B cell (primary cell): ENCODE results near the gene VKORC1L1. TPM values are rescaled to one million over a fixed set of nuclear protein-coding genes. Genes with fewer than 3 reads are reported as not detected.
"Not testable (repeated sequence)": the region's sequence is repeated elsewhere in the genome, so short reads cannot be mapped to it uniquely, and the experiment has no call there.

Source experiments
- ATAC-seq: fragments of 200-7000 bp; cut with Tn5 transposase; one replicate; pipeline ENCODE4 v1.10.0; 2021; ENCODE audit warnings: low read depth, mild to moderate bottlenecking, moderate number of reproducible peaks, moderate library complexity
- CTCF ChIA-PET: fragments of 350-600 bp; sonication (Branson Sonifier 250); formaldehyde crosslinking; loops from one replicate; lab custom pipeline; 2021; ENCODE audit warnings: antibody characterized with exemption, inconsistent platforms; lab: Charles Lee
- POLR2A ChIA-PET: fragments of 350-600 bp; sonication (Branson Sonifier 250); formaldehyde crosslinking; loops from one replicate; lab custom pipeline; 2021; ENCODE audit warnings: antibody characterized with exemption; lab: Charles Lee
- DNase-seq: peaks from one replicate; pipeline ENCODE4 v3.0.0; 2013
- H2AFZ ChIP-seq: 2 replicates; pipeline ENCODE4 v1.6.1; 2012; ENCODE audit warnings: mild to moderate bottlenecking, low read depth, low read length; ENCODE audit not compliant: insufficient read depth, poor library complexity, severe bottlenecking
- H3K27ac ChIP-seq, 2 donors: 1 replicate in 1 of 2; 2 replicates in 1 of 2; pipeline ENCODE4 v1.5.1; 2012 to 2013; ENCODE audit warnings: low read length in 2 of 2, mild to moderate bottlenecking in 2 of 2, moderate library complexity in 1 of 2
- H3K27me3 ChIP-seq, 4 experiments: fragments of 200-600 bp in 1 of 4; sonication (generic) in 1 of 4; replicated peaks in 1 of 4; 1 replicate in 2 of 4; 2 replicates in 2 of 4; pipeline versions ENCODE4 v1.6.1 to v1.7.0; 2013 to 2016; ENCODE audit warnings: low read length in 3 of 4, mild to moderate bottlenecking in 2 of 4, mixed read lengths in 1 of 4, moderate library complexity in 1 of 4; ENCODE audit not compliant: insufficient read depth in 4 of 4, control insufficient read depth in 3 of 4; ENCODE audit errors: control extremely low read depth in 1 of 4
- H3K36me3 ChIP-seq, 2 experiments: replicated peaks in 1 of 2; 1 replicate in 1 of 2; 2 replicates in 1 of 2; pipeline versions ENCODE4 v1.6.1 to v1.7.1; 2013; ENCODE audit warnings: low read length in 1 of 2; ENCODE audit not compliant: insufficient read depth in 2 of 2, control insufficient read depth in 1 of 2; ENCODE audit errors: control extremely low read depth in 1 of 2, extremely low read depth in 1 of 2
- H3K4me1 ChIP-seq, 2 donors: fragments of 200-600 bp in 1 of 2; sonication (generic) in 1 of 2; 1 replicate in 1 of 2; 2 replicates in 1 of 2; pipeline versions ENCODE4 v1.5.1 to v1.6.1; 2013 to 2017; ENCODE audit warnings: low read length in 2 of 2; ENCODE audit not compliant: control insufficient read depth in 2 of 2, insufficient read depth in 2 of 2
- H3K4me2 ChIP-seq: replicated peaks from 2 replicates; pipeline ENCODE3; 2012; ENCODE audit warnings: mild to moderate bottlenecking, low read depth, low read length; ENCODE audit not compliant: poor library complexity, severe bottlenecking
- H3K4me3 ChIP-seq, 5 experiments: fragments of 200-600 bp in 1 of 5; sonication (generic) in 1 of 5; 1 replicate in 3 of 5; 2 replicates in 2 of 5; pipeline versions ENCODE4 v1.5.1 to v1.7.0; 2011 to 2016; ENCODE audit warnings: low read length in 4 of 5, mild to moderate bottlenecking in 4 of 5, low read depth in 2 of 5, control low read depth in 1 of 5, moderate library complexity in 1 of 5; ENCODE audit not compliant: insufficient read depth in 1 of 5; ENCODE audit errors: control extremely low read depth in 1 of 5, extremely low read depth in 1 of 5
- H3K79me2 ChIP-seq: fragments of 200-600 bp; sonication (generic); one replicate; pipeline ENCODE4 v1.6.0; 2016; ENCODE audit warnings: low read length; ENCODE audit not compliant: control insufficient read depth, insufficient read depth
- H3K9ac ChIP-seq: fragments of 200-600 bp; sonication (generic); 2 replicates; pipeline ENCODE4 v1.6.1; 2017; ENCODE audit warnings: mild to moderate bottlenecking, low read length, moderate library complexity
- H3K9me3 ChIP-seq, 3 donors: one replicate each; pipeline versions ENCODE4 v1.6.1 to v1.7.1; 2013; ENCODE audit warnings: low read length in 2 of 3; ENCODE audit not compliant: control insufficient read depth in 2 of 3, insufficient read depth in 1 of 3; ENCODE audit errors: control extremely low read depth in 1 of 3
- H4K20me1 ChIP-seq: 2 replicates; pipeline ENCODE4 v1.6.0; 2012; ENCODE audit warnings: mild to moderate bottlenecking, low read length; ENCODE audit not compliant: insufficient read depth, control insufficient read depth, poor library complexity, severe bottlenecking
- H3K27ac Mint-ChIP-seq: one replicate; pipeline ENCODE4 v1.8.0; 2021; ENCODE audit warnings: mixed read lengths
- H3K27me3 Mint-ChIP-seq: one replicate; pipeline ENCODE4 v1.8.0; 2021; ENCODE audit warnings: mixed read lengths
- H3K4me1 Mint-ChIP-seq: one replicate; pipeline ENCODE4 v1.8.0; 2021; ENCODE audit warnings: mixed read lengths
- H3K4me3 Mint-ChIP-seq: one replicate; pipeline ENCODE4 v1.8.0; 2021; ENCODE audit warnings: mixed read lengths
- H3K9me3 Mint-ChIP-seq: one replicate; pipeline ENCODE4 v1.8.0; 2022; ENCODE audit warnings: mixed read lengths; ENCODE audit not compliant: insufficient read depth
- EZH2 ChIP-seq: IDR thresholded peaks from 2 replicates; pipeline ENCODE4 v1.6.1; 2012; ENCODE audit warnings: borderline replicate concordance, low read depth, mild to moderate bottlenecking, moderate library complexity, low read length; ENCODE audit not compliant: insufficient read depth, poor library complexity, severe bottlenecking
- WGBS: methylation state at CpG from one replicate; pipeline ENCODE4 v1.1.5; 2013; ENCODE audit warnings: missing lambda C conversion rate; ENCODE audit not compliant: insufficient coverage; 5-methylcytosine and 5-hydroxymethylcytosine counted together
- intact Hi-C: fragments of 100-400 bp; cut with micrococcal nuclease; formaldehyde crosslinking; loops from one replicate; pipeline ENCODE4 v1.10.0; 2022
- polyA plus RNA-seq: library from polyadenylated mRNA; depleted of rRNA; stranded (reverse); fragments of >200 nt; gene quantifications from 2 replicates; pipeline ENCODE4 v1.2.3, GENCODE V29; 2012
- total RNA-seq, 2 donors: library from RNA; stranded (reverse); fragments of 120-200 nt in 1 of 2; gene quantifications; 1 replicate in 1 of 2; 2 replicates in 1 of 2; pipeline versions ENCODE4 v1.2.3 to v1.2.4, GENCODE V29; 2013 to 2022
- TF ChIP-seq, protein P1 (sequence below): fragments of 200-600 bp; IDR thresholded peaks from one replicate; pipeline ENCODE4 v1.8.0; 2022; ENCODE audit warnings: antibody characterized with exemption, mild to moderate bottlenecking

VKORC1L1 gene
- total and polyA plus RNA-seq, 2 donors (not counting 1 experiment from before 2014, with no cell fraction given): 2.2 to 8.1 TPM

DNA sequence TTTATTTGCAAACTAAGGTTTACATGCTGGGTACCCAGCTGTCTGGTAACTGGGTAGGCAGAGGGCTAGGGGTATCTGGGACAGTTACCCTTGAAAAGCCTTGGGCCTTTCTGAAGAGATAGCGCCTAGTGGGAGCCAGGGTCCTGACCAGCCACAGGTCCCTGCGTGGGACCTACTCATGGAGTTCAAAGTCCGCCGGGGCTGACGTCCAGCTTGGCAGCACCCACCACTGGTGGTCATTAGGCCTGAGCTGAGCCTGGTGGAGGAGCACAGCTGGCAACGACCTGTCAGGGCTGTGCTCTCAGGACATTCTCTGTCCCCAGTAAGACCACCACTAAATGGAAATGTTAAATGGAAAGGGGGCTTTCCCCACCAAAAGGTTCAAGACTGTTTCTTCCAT lies 89.2 kb downstream of the VKORC1L1 start:
- Histone ChIP-seq H4K20me1 (no peaks in the 10 kb centered on the region), H3K36me3 (peaks cover 5 to 62% of the 10 kb centered on the region in 2 experiments), H3K27ac (no peak overlapping the region), H3K4me1 (no peaks in the 10 kb centered on the region), H3K4me2 (no peak overlapping the region), H3K9me3 (no peaks in the 10 kb centered on the region), H3K27me3 (no peaks in the 10 kb centered on the region), H3K9ac (no peak overlapping the region), H2AFZ (no peak overlapping the region), H3K79me2 (no peaks in the 10 kb centered on the region), H3K4me3 (no peak overlapping the region)
- no peak for ATAC-seq
- intact Hi-C loops: no loop called here
- Mint-ChIP-seq H3K4me1 (no peaks in the 10 kb centered on the region), H3K4me3 (no peak overlapping the region), H3K27ac (no peak overlapping the region), H3K27me3 (no peaks in the 10 kb centered on the region), H3K9me3 (no peaks in the 10 kb centered on the region)
- 94% methylated on average over 6 of the region's 6 CpGs for WGBS
- CTCF ChIA-PET: no interaction called here
- no peak for DNase-seq
- POLR2A ChIA-PET: no interaction called here
- TF ChIP-seq, protein P1, sequence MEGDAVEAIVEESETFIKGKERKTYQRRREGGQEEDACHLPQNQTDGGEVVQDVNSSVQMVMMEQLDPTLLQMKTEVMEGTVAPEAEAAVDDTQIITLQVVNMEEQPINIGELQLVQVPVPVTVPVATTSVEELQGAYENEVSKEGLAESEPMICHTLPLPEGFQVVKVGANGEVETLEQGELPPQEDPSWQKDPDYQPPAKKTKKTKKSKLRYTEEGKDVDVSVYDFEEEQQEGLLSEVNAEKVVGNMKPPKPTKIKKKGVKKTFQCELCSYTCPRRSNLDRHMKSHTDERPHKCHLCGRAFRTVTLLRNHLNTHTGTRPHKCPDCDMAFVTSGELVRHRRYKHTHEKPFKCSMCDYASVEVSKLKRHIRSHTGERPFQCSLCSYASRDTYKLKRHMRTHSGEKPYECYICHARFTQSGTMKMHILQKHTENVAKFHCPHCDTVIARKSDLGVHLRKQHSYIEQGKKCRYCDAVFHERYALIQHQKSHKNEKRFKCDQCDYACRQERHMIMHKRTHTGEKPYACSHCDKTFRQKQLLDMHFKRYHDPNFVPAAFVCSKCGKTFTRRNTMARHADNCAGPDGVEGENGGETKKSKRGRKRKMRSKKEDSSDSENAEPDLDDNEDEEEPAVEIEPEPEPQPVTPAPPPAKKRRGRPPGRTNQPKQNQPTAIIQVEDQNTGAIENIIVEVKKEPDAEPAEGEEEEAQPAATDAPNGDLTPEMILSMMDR: no peak
- no peak for TF ChIP-seq EZH2

DNA sequence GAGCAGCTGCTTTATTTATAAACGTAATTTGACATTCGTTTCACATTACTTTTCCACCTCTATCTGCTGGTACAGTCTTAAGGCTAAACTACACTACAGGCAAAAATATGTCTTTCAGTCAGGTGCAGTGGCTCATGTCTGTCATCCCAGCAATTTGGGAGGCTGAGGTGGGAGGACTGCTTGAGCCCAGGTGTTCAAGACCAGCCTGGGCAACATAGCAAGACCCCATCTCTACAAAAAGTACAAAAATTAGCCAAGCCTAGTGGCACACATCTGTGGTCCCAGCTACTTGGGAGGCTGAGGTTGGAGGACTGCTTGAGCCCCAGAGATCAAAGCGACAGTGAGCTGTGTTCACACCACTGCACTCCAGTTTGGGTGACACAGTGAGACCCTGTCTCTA lies 91.8 kb downstream of the VKORC1L1 start:
- H3K4me1 ChIP-seq, H3K27me3 ChIP-seq, H3K9ac ChIP-seq, H3K27ac ChIP-seq, CTCF ChIA-PET, H3K27ac Mint-ChIP-seq, H4K20me1 ChIP-seq, H3K79me2 ChIP-seq, intact Hi-C loops, DNase-seq, H3K9me3 ChIP-seq, H3K27me3 Mint-ChIP-seq, H2AFZ ChIP-seq, H3K4me2 ChIP-seq, H3K9me3 Mint-ChIP-seq, ATAC-seq, H3K4me3 ChIP-seq, H3K4me1 Mint-ChIP-seq, H3K4me3 Mint-ChIP-seq, POLR2A ChIA-PET: not testable (repeated sequence)
- H3K36me3 ChIP-seq: peaks cover 7 to 81% of the 10 kb centered on the region in 2 experiments
- WGBS: no CpG with 5 or more reads among the region's 3 CpGs
